Measurements from ENCODE around the gene CTAGE1. TPM values are rescaled to one million over a fixed set of nuclear protein-coding genes. Genes with fewer than 3 reads are reported as not detected.
"Not testable (repeated sequence)": the region's sequence is repeated elsewhere in the genome, so short reads cannot be mapped to it uniquely, and the experiment has no call there.

Gene CTAGE1
- total RNA-seq = not detected

GRCh38 chr18:22417496-22418188, at the start of gene CTAGE1:
Gene CTAGE1 (minus strand): TSS chr18:22417915. CDS start chr18:22417811, 104 bp downstream.
- no peak within 1 kb of the TSS for H3K4me3 Mint-ChIP-seq
- peaks cover 4% of the 10 kb centered on the region for H3K27me3 Mint-ChIP-seq
- H3K4me1 Mint-ChIP-seq = no peaks in the 10 kb centered on the region
- no peak for DNase-seq
- peaks cover 3% of the 10 kb centered on the region for H3K9me3 Mint-ChIP-seq
- no peaks in the 10 kb centered on the region for H3K36me3 Mint-ChIP-seq
- H3K27ac Mint-ChIP-seq = no peak within 1 kb of the TSS

GRCh38 chr18:22466608-22467395, 49.1 kb upstream of the CTAGE1 start:
- H3K27ac Mint-ChIP-seq = no peak overlapping the region
- no peak overlapping the region for H3K4me3 Mint-ChIP-seq
- no peaks in the 10 kb centered on the region for H3K4me1 Mint-ChIP-seq
- no peaks in the 10 kb centered on the region for H3K36me3 Mint-ChIP-seq
- no peaks in the 10 kb centered on the region for H3K9me3 Mint-ChIP-seq
- no peaks in the 10 kb centered on the region for H3K27me3 Mint-ChIP-seq
- DNase-seq = no peak

GRCh38 chr18:22465859-22466457, 48.2 kb upstream of the CTAGE1 start:
- H3K27me3 Mint-ChIP-seq = no peaks in the 10 kb centered on the region
- no peak overlapping the region for H3K27ac Mint-ChIP-seq
- H3K9me3 Mint-ChIP-seq = no peaks in the 10 kb centered on the region
- no peaks in the 10 kb centered on the region for H3K36me3 Mint-ChIP-seq
- no peak for DNase-seq
- no peaks in the 10 kb centered on the region for H3K4me1 Mint-ChIP-seq
- H3K4me3 Mint-ChIP-seq = no peak overlapping the region

- Mint-ChIP-seq H3K9me3 (no peaks in the 10 kb centered on the region), H3K27me3 (no peaks in the 10 kb centered on the region), H3K27ac (no peak overlapping the region), H3K36me3 (no peaks in the 10 kb centered on the region), H3K4me3 (no peak overlapping the region), H3K4me1 (no peaks in the 10 kb centered on the region)
- no peak for DNase-seq
Observed at GRCh38 chr18:22463076-22463475, 45.4 kb upstream of the CTAGE1 start.

- Mint-ChIP-seq H3K36me3 (no peaks in the 10 kb centered on the region), H3K9me3 (no peaks in the 10 kb centered on the region), H3K27me3 (peaks cover 8% of the 10 kb centered on the region), H3K4me1 (no peaks in the 10 kb centered on the region), H3K27ac (no peak overlapping the region), H3K4me3 (no peak overlapping the region)
- no peak for DNase-seq
Observed at GRCh38 chr18:22459491-22459890, 41.8 kb upstream of the CTAGE1 start.

GRCh38 chr18:22457524-22457923, 39.8 kb upstream of the CTAGE1 start:
- Mint-ChIP-seq H3K27ac (no peak overlapping the region), H3K36me3 (no peaks in the 10 kb centered on the region), H3K9me3 (no peaks in the 10 kb centered on the region), H3K4me3 (no peak overlapping the region), H3K4me1 (no peaks in the 10 kb centered on the region), H3K27me3 (peaks cover 11% of the 10 kb centered on the region)
- DNase-seq = no peak

GRCh38 chr18:22456547-22456946, 38.8 kb upstream of the CTAGE1 start:
- H3K9me3 Mint-ChIP-seq = no peaks in the 10 kb centered on the region
- H3K27me3 Mint-ChIP-seq = peaks cover 11% of the 10 kb centered on the region
- H3K27ac Mint-ChIP-seq = peak overlapping the region; percentile 60

GRCh38 chr18:22456116-22456480, 38.4 kb upstream of the CTAGE1 start:
- DNase-seq = no peak
- no peak overlapping the region for H3K27ac Mint-ChIP-seq
- H3K36me3 Mint-ChIP-seq = no peaks in the 10 kb centered on the region
- H3K4me1 Mint-ChIP-seq = peaks cover 2% of the 10 kb centered on the region
- H3K4me3 Mint-ChIP-seq = no peak overlapping the region
- peaks cover 2% of the 10 kb centered on the region for H3K9me3 Mint-ChIP-seq
- peaks cover 11% of the 10 kb centered on the region for H3K27me3 Mint-ChIP-seq

More at GRCh38 chr18:22456547-22456946, 38.8 kb upstream of the CTAGE1 start:
- Mint-ChIP-seq H3K4me1 (peaks cover 2% of the 10 kb centered on the region), H3K4me3 (no peak overlapping the region), H3K36me3 (no peaks in the 10 kb centered on the region)
- DNase-seq = no peak

GRCh38 chr18:22455425-22456115, 37.9 kb upstream of the CTAGE1 start:
- H3K36me3 Mint-ChIP-seq = no peaks in the 10 kb centered on the region
- no peak for DNase-seq
- no peak overlapping the region for H3K4me3 Mint-ChIP-seq
- peaks cover 7% of the 10 kb centered on the region for H3K9me3 Mint-ChIP-seq
- H3K27ac Mint-ChIP-seq = no peak overlapping the region
- peaks cover 11% of the 10 kb centered on the region for H3K27me3 Mint-ChIP-seq
- peaks cover 2% of the 10 kb centered on the region for H3K4me1 Mint-ChIP-seq

GRCh38 chr18:22453315-22453714, 35.6 kb upstream of the CTAGE1 start:
- Mint-ChIP-seq H3K4me1 (peaks cover 2% of the 10 kb centered on the region), H3K27me3 (peaks cover 11% of the 10 kb centered on the region), H3K4me3 (no peak overlapping the region)

GRCh38 chr18:22452226-22452668, 34.5 kb upstream of the CTAGE1 start:
- H3K9me3 Mint-ChIP-seq = peaks cover 24% of the 10 kb centered on the region
- H3K36me3 Mint-ChIP-seq = no peaks in the 10 kb centered on the region
- no peak overlapping the region for H3K4me3 Mint-ChIP-seq
- no peak for DNase-seq
- no peak overlapping the region for H3K27ac Mint-ChIP-seq
- peaks cover 11% of the 10 kb centered on the region for H3K27me3 Mint-ChIP-seq
- H3K4me1 Mint-ChIP-seq = peaks cover 2% of the 10 kb centered on the region

More at GRCh38 chr18:22453315-22453714, 35.6 kb upstream of the CTAGE1 start:
- H3K36me3 Mint-ChIP-seq = no peaks in the 10 kb centered on the region
- H3K27ac Mint-ChIP-seq = no peak overlapping the region
- no peak for DNase-seq
- peaks cover 24% of the 10 kb centered on the region for H3K9me3 Mint-ChIP-seq

- H3K27ac Mint-ChIP-seq = no peak overlapping the region
Observed at GRCh38 chr18:22451796-22452195, 34.1 kb upstream of the CTAGE1 start.

GRCh38 chr18:22450766-22451165, 33.1 kb upstream of the CTAGE1 start:
- not testable (repeated sequence) for H3K4me1 Mint-ChIP-seq, DNase-seq, H3K36me3 Mint-ChIP-seq, H3K27ac Mint-ChIP-seq, H3K27me3 Mint-ChIP-seq, H3K4me3 Mint-ChIP-seq
- H3K9me3 Mint-ChIP-seq = peaks cover 24% of the 10 kb centered on the region

More at GRCh38 chr18:22451796-22452195, 34.1 kb upstream of the CTAGE1 start:
- Mint-ChIP-seq H3K4me1 (peaks cover 2% of the 10 kb centered on the region), H3K27me3 (peaks cover 11% of the 10 kb centered on the region), H3K36me3 (no peaks in the 10 kb centered on the region), H3K4me3 (no peak overlapping the region), H3K9me3 (peaks cover 24% of the 10 kb centered on the region)
- no peak for DNase-seq

GRCh38 chr18:22450318-22450717, 32.6 kb upstream of the CTAGE1 start:
- not testable (repeated sequence) for H3K27ac Mint-ChIP-seq, H3K36me3 Mint-ChIP-seq, H3K4me3 Mint-ChIP-seq, H3K27me3 Mint-ChIP-seq, H3K4me1 Mint-ChIP-seq, DNase-seq
- peaks cover 24% of the 10 kb centered on the region for H3K9me3 Mint-ChIP-seq

- peaks cover 24% of the 10 kb centered on the region for H3K9me3 Mint-ChIP-seq
- H3K27me3 Mint-ChIP-seq, H3K4me1 Mint-ChIP-seq, H3K27ac Mint-ChIP-seq, H3K4me3 Mint-ChIP-seq, DNase-seq, H3K36me3 Mint-ChIP-seq: not testable (repeated sequence)
Observed at GRCh38 chr18:22449753-22450152, 32.0 kb upstream of the CTAGE1 start.

Measured in activated naive CD8-positive, alpha-beta T cell treated with anti-CD3 and anti-CD28 coated beads for 36 hours (primary cell).